ENCODE data around the gene TST. TPM values are rescaled to one million over a fixed set of nuclear protein-coding genes. Genes with fewer than 3 reads are reported as not detected.
A peak's percentile ranks its signal among the peaks of the same experiment; 100 is the strongest.

The TST gene
- 21.2 and 25.1 TPM in 2 replicates for total RNA-seq (2012; rRNA removed)

- Histone ChIP-seq H3K4me1 (ENCODE audit: control insufficient read depth, insufficient read depth, low read length) (peaks cover 14% of the 10 kb centered on the region), H3K9ac (ENCODE audit: low read depth, low read length) (peak within 1 kb of the TSS; percentile 92), H3K36me3 (ENCODE audit: insufficient read depth, low read length) (peaks cover 9% of the 10 kb centered on the region), H3K4me2 (ENCODE audit: low read length) (peak within 1 kb of the TSS; percentile 99), H3K4me3 (ENCODE audit: low read length) (peak within 1 kb of the TSS; percentile 77), H3K9me3 (replicated peaks; ENCODE audit: low read length) (no peaks in the 10 kb centered on the region), H3K27me3 (ENCODE audit: control insufficient read depth, insufficient read depth, low read length) (no peaks in the 10 kb centered on the region)
These were observed at the start of gene TST, which contains the start of gene MPST for GRCh38 chr22:37019309-37020191. TST (minus strand) TSS chr22:37019447; CDS start chr22:37018732, 715 bp downstream. MPST (plus strand) TSS chr22:37019742; CDS start chr22:37019837, 95 bp downstream.

DNA sequence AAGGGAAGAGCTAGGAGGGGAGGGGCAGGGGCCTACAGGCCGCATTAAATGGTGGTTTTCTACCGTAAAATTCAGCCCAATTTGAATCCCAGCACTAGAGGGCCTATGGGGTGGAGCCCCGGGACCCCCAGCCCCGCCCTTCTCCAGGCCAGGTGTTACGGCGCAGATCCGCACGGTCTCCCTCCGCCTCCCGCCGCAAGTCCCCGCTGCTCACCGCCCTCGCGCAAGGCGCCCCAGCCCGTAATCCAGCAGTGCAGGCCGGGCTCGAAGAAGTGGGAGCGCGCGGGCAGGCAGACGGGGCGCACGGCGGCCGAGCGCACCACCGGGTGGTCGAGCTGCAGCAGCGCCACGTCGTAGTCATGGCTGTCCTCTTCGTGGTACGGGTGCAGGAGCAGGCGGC, 49.6 kb upstream of the TST start:
- Histone ChIP-seq H3K36me3 (ENCODE audit: insufficient read depth, low read length) (no peaks in the 10 kb centered on the region), H3K27me3 (ENCODE audit: control insufficient read depth, insufficient read depth, low read length) (peaks cover 40% of the 10 kb centered on the region), H3K4me1 (ENCODE audit: control insufficient read depth, insufficient read depth, low read length) (no peaks in the 10 kb centered on the region), H3K4me3 (ENCODE audit: low read length) (no peak overlapping the region), H3K9ac (ENCODE audit: low read depth, low read length) (no peak overlapping the region), H3K9me3 (replicated peaks; ENCODE audit: low read length) (no peaks in the 10 kb centered on the region), H3K4me2 (ENCODE audit: low read length) (no peak overlapping the region)

DNA sequence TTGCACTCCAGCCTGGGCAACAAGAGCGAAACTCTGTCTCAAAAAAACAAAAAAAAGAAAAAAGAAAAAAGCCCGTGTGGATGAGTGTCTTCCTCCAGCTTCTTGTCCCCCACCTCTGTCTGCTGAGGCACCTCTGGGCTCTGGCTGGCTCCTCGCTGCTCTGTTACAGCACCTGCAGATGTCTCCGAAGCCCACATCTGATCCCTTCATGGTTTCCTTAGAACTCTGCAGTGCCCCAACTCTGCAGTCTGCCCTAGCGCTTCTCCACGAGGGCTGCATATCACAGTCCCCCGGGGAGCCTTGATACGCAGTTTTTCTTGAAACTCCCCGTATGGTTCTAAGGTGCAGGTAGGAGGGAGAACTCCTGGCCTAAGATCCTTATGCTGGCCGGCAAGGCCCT, 48.2 kb upstream of the TST start:
- Histone ChIP-seq H3K4me2 (ENCODE audit: low read length) (no peak overlapping the region), H3K4me1 (ENCODE audit: control insufficient read depth, insufficient read depth, low read length) (no peaks in the 10 kb centered on the region), H3K27me3 (ENCODE audit: control insufficient read depth, insufficient read depth, low read length) (peaks cover 33% of the 10 kb centered on the region), H3K9ac (ENCODE audit: low read depth, low read length) (no peak overlapping the region), H3K36me3 (ENCODE audit: insufficient read depth, low read length) (no peaks in the 10 kb centered on the region), H3K9me3 (replicated peaks; ENCODE audit: low read length) (no peaks in the 10 kb centered on the region), H3K4me3 (ENCODE audit: low read length) (no peak overlapping the region)

- Histone ChIP-seq H3K9ac (ENCODE audit: low read depth, low read length) (no peak overlapping the region), H3K4me3 (ENCODE audit: low read length) (no peak overlapping the region), H3K4me1 (ENCODE audit: control insufficient read depth, insufficient read depth, low read length) (no peaks in the 10 kb centered on the region), H3K27me3 (ENCODE audit: control insufficient read depth, insufficient read depth, low read length) (peaks cover 28% of the 10 kb centered on the region), H3K36me3 (ENCODE audit: insufficient read depth, low read length) (no peaks in the 10 kb centered on the region), H3K9me3 (replicated peaks; ENCODE audit: low read length) (no peaks in the 10 kb centered on the region), H3K4me2 (ENCODE audit: low read length) (no peak overlapping the region)
These were observed 46.7 kb upstream of the TST start for GRCh38 chr22:37065961-37066360.

GRCh38 chr22:37065180-37065579, 45.9 kb upstream of the TST start:
- no peak overlapping the region for H3K9ac ChIP-seq (ENCODE audit: low read depth, low read length)
- peaks cover 23% of the 10 kb centered on the region for H3K27me3 ChIP-seq (ENCODE audit: control insufficient read depth, insufficient read depth, low read length)

DNA sequence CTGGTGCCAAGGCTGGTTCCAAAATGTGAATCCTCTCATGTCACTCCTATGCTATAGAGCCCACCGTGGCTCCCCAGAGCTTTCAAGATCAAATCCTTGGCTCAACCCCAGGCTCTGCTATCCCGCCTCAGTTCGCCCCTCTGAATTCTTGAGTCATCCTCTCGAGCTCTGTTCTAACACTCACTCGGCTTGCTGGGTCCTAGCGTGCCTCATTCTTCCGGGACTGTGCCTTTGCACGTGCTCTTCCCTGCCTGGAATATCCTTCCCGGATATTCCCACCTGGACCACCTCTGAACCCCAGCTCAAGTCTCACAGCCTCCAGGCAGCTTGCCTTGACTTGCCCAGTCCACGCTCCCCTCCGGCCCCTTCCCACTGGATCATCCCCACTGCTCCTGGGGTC, 45.3 kb upstream of the TST start:
- Histone ChIP-seq H3K36me3 (ENCODE audit: insufficient read depth, low read length) (no peaks in the 10 kb centered on the region), H3K9ac (ENCODE audit: low read depth, low read length) (no peak overlapping the region), H3K27me3 (ENCODE audit: control insufficient read depth, insufficient read depth, low read length) (peaks cover 17% of the 10 kb centered on the region), H3K4me2 (ENCODE audit: low read length) (no peak overlapping the region), H3K4me3 (ENCODE audit: low read length) (no peak overlapping the region), H3K9me3 (replicated peaks; ENCODE audit: low read length) (no peaks in the 10 kb centered on the region), H3K4me1 (ENCODE audit: control insufficient read depth, insufficient read depth, low read length) (no peaks in the 10 kb centered on the region)

More at GRCh38 chr22:37065180-37065579, 45.9 kb upstream of the TST start:
- H3K36me3 ChIP-seq (ENCODE audit: insufficient read depth, low read length) = no peaks in the 10 kb centered on the region
- no peak overlapping the region for H3K4me2 ChIP-seq (ENCODE audit: low read length)
- no peak overlapping the region for H3K4me3 ChIP-seq (ENCODE audit: low read length)
- no peaks in the 10 kb centered on the region for H3K4me1 ChIP-seq (ENCODE audit: control insufficient read depth, insufficient read depth, low read length)
- H3K9me3 ChIP-seq (replicated peaks; ENCODE audit: low read length) = no peaks in the 10 kb centered on the region

DNA sequence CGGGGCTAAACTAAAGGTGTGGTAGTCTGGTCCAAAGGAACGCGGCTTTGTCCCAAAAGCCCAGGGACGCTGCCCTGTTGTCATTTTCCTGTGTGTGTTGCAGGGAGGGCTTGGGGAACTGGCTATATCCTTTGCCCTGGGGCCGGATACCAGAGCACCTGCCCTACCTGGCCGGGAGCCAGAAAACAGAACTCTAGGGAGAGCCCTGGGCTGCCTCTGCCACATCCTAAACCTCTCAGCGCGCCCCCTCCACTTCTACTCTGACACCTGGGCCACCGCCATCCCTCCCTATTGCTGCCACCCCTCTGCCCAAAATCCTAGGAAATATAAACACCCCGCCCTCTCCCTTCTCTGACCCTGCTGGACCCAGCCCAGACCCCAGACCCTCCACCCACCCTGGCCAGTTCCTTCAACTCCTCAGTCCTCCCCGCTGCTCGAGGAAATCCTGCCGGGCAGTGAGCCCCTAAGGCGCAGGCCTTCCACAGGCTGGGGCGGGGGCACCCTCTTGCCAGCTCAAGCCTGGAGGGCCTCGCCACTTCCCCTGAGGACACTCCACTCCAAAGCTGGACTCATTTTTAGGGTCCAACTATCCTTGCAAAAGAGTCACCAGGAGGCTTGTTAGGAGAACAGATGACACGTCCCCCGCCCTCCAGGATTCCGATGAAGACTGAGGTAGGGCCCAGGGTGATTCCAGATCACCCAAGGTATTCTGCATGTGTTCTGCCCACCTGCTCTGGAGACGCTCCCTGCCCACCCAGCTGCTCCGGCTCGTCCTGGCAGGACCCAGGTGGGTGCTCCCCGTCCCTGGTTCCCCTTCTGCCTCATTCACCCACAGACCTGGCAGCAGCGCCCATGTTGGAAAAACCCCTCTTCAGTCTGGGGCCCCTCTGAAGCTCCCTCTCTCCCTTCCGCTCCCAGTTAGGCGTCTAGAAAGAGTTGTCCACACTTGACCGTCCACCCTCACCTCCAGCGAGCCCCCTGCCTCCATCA, 44.5 kb upstream of the TST start:
- Histone ChIP-seq H3K4me1 (ENCODE audit: control insufficient read depth, insufficient read depth, low read length) (no peaks in the 10 kb centered on the region), H3K9me3 (replicated peaks; ENCODE audit: low read length) (no peaks in the 10 kb centered on the region), H3K27me3 (ENCODE audit: control insufficient read depth, insufficient read depth, low read length) (peaks cover 12% of the 10 kb centered on the region), H3K36me3 (ENCODE audit: insufficient read depth, low read length) (no peaks in the 10 kb centered on the region), H3K4me2 (ENCODE audit: low read length) (no peak overlapping the region), H3K9ac (ENCODE audit: low read depth, low read length) (no peak overlapping the region), H3K4me3 (ENCODE audit: low read length) (no peak overlapping the region)

DNA sequence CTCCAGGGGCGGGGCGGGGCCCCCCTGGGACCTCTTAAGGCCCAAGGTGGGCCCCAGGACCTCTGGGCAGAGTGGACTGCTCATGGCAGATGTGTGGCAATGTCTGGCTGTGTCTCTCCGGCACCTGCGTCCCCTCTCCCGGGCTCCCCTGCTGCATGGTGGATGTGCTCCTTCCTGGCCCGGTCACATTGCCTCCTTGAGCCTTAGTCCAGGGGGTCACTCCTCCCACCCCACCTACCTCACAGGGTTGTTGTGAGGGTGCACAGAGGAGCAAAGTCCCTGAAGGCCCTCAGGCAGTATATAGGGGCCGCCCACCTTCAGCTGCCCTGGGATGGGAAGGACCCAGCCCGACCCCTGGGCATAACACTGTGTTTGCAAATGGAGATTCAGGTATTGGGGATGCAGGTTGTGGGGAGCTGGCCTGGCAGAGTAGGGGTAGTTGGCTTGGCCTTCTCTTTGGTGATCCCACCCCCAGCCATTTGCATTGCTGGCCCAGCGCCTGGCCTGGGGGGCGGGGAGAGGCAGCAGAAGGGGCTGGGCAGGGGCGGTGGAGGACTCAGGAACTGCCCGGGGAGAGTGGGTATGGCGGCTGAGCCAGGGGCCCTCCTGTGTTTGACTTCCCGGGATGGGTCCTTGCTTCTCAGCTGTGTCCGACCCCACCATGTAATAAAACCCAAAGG, 43.6 kb upstream of the TST start:
- H3K4me1 ChIP-seq (ENCODE audit: control insufficient read depth, insufficient read depth, low read length) = no peaks in the 10 kb centered on the region
- no peak overlapping the region for H3K4me2 ChIP-seq (ENCODE audit: low read length)
- H3K4me3 ChIP-seq (ENCODE audit: low read length) = no peak overlapping the region
- no peak overlapping the region for H3K9ac ChIP-seq (ENCODE audit: low read depth, low read length)
- peaks cover 4% of the 10 kb centered on the region for H3K27me3 ChIP-seq (ENCODE audit: control insufficient read depth, insufficient read depth, low read length)
- peaks cover 5% of the 10 kb centered on the region for H3K36me3 ChIP-seq (ENCODE audit: insufficient read depth, low read length)
- no peaks in the 10 kb centered on the region for H3K9me3 ChIP-seq (replicated peaks; ENCODE audit: low read length)

DNA sequence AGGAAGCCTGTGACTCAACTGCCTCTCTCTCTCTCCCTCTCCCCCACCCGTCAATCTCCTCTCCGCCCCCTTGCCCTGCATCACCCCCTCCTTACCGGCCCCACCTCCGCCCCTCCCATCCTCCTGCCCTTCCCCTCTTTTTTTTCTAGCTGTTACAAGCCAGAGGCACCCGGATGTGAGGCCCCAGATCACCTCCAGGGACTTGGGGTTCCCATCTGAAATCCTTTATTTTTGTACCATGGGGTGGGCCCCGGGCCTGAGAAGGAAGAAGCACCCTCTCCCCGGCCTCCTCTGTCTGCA, 43.1 kb upstream of the TST start:
- H3K9ac ChIP-seq (ENCODE audit: low read depth, low read length) = no peak overlapping the region
- H3K4me2 ChIP-seq (ENCODE audit: low read length) = no peak overlapping the region
- no peaks in the 10 kb centered on the region for H3K4me1 ChIP-seq (ENCODE audit: control insufficient read depth, insufficient read depth, low read length)
- no peak overlapping the region for H3K4me3 ChIP-seq (ENCODE audit: low read length)
- H3K27me3 ChIP-seq (ENCODE audit: control insufficient read depth, insufficient read depth, low read length) = no peaks in the 10 kb centered on the region
- no peaks in the 10 kb centered on the region for H3K9me3 ChIP-seq (replicated peaks; ENCODE audit: low read length)
- H3K36me3 ChIP-seq (ENCODE audit: insufficient read depth, low read length) = peaks cover 10% of the 10 kb centered on the region

- H3K27me3 ChIP-seq (ENCODE audit: control insufficient read depth, insufficient read depth, low read length) = no peaks in the 10 kb centered on the region
- no peaks in the 10 kb centered on the region for H3K4me1 ChIP-seq (ENCODE audit: control insufficient read depth, insufficient read depth, low read length)
- H3K4me3 ChIP-seq (ENCODE audit: low read length) = no peak overlapping the region
- peaks cover 14% of the 10 kb centered on the region for H3K36me3 ChIP-seq (ENCODE audit: insufficient read depth, low read length)
- no peaks in the 10 kb centered on the region for H3K9me3 ChIP-seq (replicated peaks; ENCODE audit: low read length)
- H3K9ac ChIP-seq (ENCODE audit: low read depth, low read length) = no peak overlapping the region
- no peak overlapping the region for H3K4me2 ChIP-seq (ENCODE audit: low read length)
These were observed 42.5 kb upstream of the TST start for GRCh38 chr22:37061611-37062375.

Data from skeletal muscle satellite cell (primary cell).